ENCODE measurements around the gene PPP1R37. TPM values are rescaled to one million over a fixed set of nuclear protein-coding genes. Genes with fewer than 3 reads are reported as not detected.

The PPP1R37 gene
- total and polyA plus RNA-seq, 4 donors = 1.8 to 10.4 (median 9.3) TPM

- Histone ChIP-seq H3K36me3 (ENCODE audit: control insufficient read depth in 4 of 4, insufficient read depth in 3 of 4, low read depth in 1 of 4, low read length in 3 of 4) (no peaks in the 10 kb centered on the region), H3K9me3 (ENCODE audit: control insufficient read depth in 4 of 4, low read length in 3 of 4) (no peaks in the 10 kb centered on the region), H3K4me3 (ENCODE audit: low read depth in 1 of 3, low read length in 3 of 3) (no peak overlapping the region), H3K27me3 (ENCODE audit: control insufficient read depth in 4 of 4, insufficient read depth in 4 of 4, low read length in 3 of 4) (no peaks in the 10 kb centered on the region), H3K27ac (ENCODE audit: low read depth in 1 of 2, low read length in 2 of 2) (no peak overlapping the region), H3K9ac (ENCODE audit: low read depth in 1 of 2, low read length in 2 of 2) (no peak overlapping the region), H3K4me1 (ENCODE audit: control insufficient read depth in 4 of 4, insufficient read depth in 4 of 4, low read length in 3 of 4) (no peaks in the 10 kb centered on the region)
- whole genome bisulfite sequencing = 93% methylated on average over 21 of the region's 21 CpGs
- DNase-seq (ENCODE audit: low spot score) = no peak
- TF ChIP-seq FOXA1 (IDR thresholded peaks at IDR 0.05) (no peak), MAX (IDR thresholded peaks at IDR 0.05) (no peak), EGR1 (IDR thresholded peaks at IDR 0.05; ENCODE audit: low read depth in 2 of 2) (no peak), ZBTB33 (IDR thresholded peaks at IDR 0.05) (no peak), RXRA (IDR thresholded peaks at IDR 0.05) (no peak), HNF4A (conservative IDR thresholded peaks at IDR 0.05) (no peak)
- TF ChIP-seq, protein P1, sequence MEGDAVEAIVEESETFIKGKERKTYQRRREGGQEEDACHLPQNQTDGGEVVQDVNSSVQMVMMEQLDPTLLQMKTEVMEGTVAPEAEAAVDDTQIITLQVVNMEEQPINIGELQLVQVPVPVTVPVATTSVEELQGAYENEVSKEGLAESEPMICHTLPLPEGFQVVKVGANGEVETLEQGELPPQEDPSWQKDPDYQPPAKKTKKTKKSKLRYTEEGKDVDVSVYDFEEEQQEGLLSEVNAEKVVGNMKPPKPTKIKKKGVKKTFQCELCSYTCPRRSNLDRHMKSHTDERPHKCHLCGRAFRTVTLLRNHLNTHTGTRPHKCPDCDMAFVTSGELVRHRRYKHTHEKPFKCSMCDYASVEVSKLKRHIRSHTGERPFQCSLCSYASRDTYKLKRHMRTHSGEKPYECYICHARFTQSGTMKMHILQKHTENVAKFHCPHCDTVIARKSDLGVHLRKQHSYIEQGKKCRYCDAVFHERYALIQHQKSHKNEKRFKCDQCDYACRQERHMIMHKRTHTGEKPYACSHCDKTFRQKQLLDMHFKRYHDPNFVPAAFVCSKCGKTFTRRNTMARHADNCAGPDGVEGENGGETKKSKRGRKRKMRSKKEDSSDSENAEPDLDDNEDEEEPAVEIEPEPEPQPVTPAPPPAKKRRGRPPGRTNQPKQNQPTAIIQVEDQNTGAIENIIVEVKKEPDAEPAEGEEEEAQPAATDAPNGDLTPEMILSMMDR (IDR thresholded peaks at IDR 0.05; ENCODE audit: low read depth, low read length, missing input control) = no peak
Observed at GRCh38 chr19:45135176-45135885, 42.4 kb downstream of the PPP1R37 start.

- H3K27me3 ChIP-seq (ENCODE audit: control insufficient read depth in 4 of 4, insufficient read depth in 4 of 4, low read length in 3 of 4) = no peaks in the 10 kb centered on the region
- no peaks in the 10 kb centered on the region for H3K9me3 ChIP-seq (ENCODE audit: control insufficient read depth in 4 of 4, low read length in 3 of 4)
- no peak overlapping the region for H3K9ac ChIP-seq (ENCODE audit: low read depth in 1 of 2, low read length in 2 of 2)
- no peak overlapping the region for H3K27ac ChIP-seq (ENCODE audit: low read depth in 1 of 2, low read length in 2 of 2)
- H3K36me3 ChIP-seq (ENCODE audit: control insufficient read depth in 4 of 4, insufficient read depth in 3 of 4, low read depth in 1 of 4, low read length in 3 of 4) = no peaks in the 10 kb centered on the region
- TF ChIP-seq RAD21 (IDR thresholded peaks at IDR 0.05) (no peak), EGR1 (IDR thresholded peaks at IDR 0.05; ENCODE audit: low read depth in 2 of 2) (no peak), SP1 (IDR thresholded peaks at IDR 0.05) (no peak), HNF4G (IDR thresholded peaks at IDR 0.05) (no peak), FOXA1 (IDR thresholded peaks at IDR 0.05) (no peak), GABPA (IDR thresholded peaks at IDR 0.05 in 1 of 2, conservative IDR thresholded peaks at IDR 0.05 in 1 of 2) (no peak)
- no peak overlapping the region for H3K4me3 ChIP-seq (ENCODE audit: low read depth in 1 of 3, low read length in 3 of 3)
- no peak for DNase-seq (ENCODE audit: low spot score)
- 87% methylated on average over 12 of the region's 12 CpGs for WGBS
- no peaks in the 10 kb centered on the region for H3K4me1 ChIP-seq (ENCODE audit: control insufficient read depth in 4 of 4, insufficient read depth in 4 of 4, low read length in 3 of 4)
Observed at GRCh38 chr19:45136507-45137178, 43.7 kb downstream of the PPP1R37 start.

GRCh38 chr19:45137179-45137761, 44.3 kb downstream of the PPP1R37 start:
- no peak overlapping the region for H3K9ac ChIP-seq (ENCODE audit: low read depth in 1 of 2, low read length in 2 of 2)

More at GRCh38 chr19:45137179-45137761, 44.3 kb downstream of the PPP1R37 start:
- Histone ChIP-seq H3K36me3 (ENCODE audit: control insufficient read depth in 4 of 4, insufficient read depth in 3 of 4, low read depth in 1 of 4, low read length in 3 of 4) (peaks cover 0 to 3% (median 0%) of the 10 kb centered on the region in 4 donors), H3K27me3 (ENCODE audit: control insufficient read depth in 4 of 4, insufficient read depth in 4 of 4, low read length in 3 of 4) (no peaks in the 10 kb centered on the region), H3K4me3 (ENCODE audit: low read depth in 1 of 3, low read length in 3 of 3) (no peak overlapping the region), H3K9me3 (ENCODE audit: control insufficient read depth in 4 of 4, low read length in 3 of 4) (no peaks in the 10 kb centered on the region), H3K4me1 (ENCODE audit: control insufficient read depth in 4 of 4, insufficient read depth in 4 of 4, low read length in 3 of 4) (no peaks in the 10 kb centered on the region), H3K27ac (ENCODE audit: low read depth in 1 of 2, low read length in 2 of 2) (no peak overlapping the region)
- WGBS = 85% methylated on average over 17 of the region's 17 CpGs
- DNase-seq (ENCODE audit: low spot score) = no peak
- TF ChIP-seq NR2F2 (IDR thresholded peaks at IDR 0.05) (no peak), SP1 (IDR thresholded peaks at IDR 0.05) (no peak), ZBTB33 (IDR thresholded peaks at IDR 0.05) (no peak), FOXA1 (IDR thresholded peaks at IDR 0.05) (no peak), ATF3 (IDR thresholded peaks at IDR 0.05) (no peak)
